GM12892 (cell line): Measurements from ENCODE around the gene ARIH2.
A peak's percentile ranks its signal among the peaks of the same experiment; 100 is the strongest.

Experiments used
- DNase-seq: peaks from one replicate; pipeline ENCODE4 v3.0.0; 2011; ENCODE audit not compliant: insufficient read length
- FAIRE-seq: peaks from 2 replicates; lab custom pipeline; 2011; peaks lifted over from hg19 to GRCh38; lab: Jason Lieb, UNC
- POLR2A ChIP-seq: IDR thresholded peaks from 2 replicates; pipeline ENCODE4 v1.6.1; 2011; ENCODE audit warnings: low read depth, low read length, control low read depth
- POLR2AphosphoS5 ChIP-seq: IDR thresholded peaks from 2 replicates; pipeline ENCODE4 v1.6.1; 2011; ENCODE audit warnings: low read depth, low read length, control low read depth
- TAF1 ChIP-seq: IDR thresholded peaks from 2 replicates; pipeline ENCODE4 v1.6.1; 2011; ENCODE audit warnings: low read depth, mild to moderate bottlenecking, control low read depth, low read length, borderline replicate concordance

The ARIH2 gene

DNA sequence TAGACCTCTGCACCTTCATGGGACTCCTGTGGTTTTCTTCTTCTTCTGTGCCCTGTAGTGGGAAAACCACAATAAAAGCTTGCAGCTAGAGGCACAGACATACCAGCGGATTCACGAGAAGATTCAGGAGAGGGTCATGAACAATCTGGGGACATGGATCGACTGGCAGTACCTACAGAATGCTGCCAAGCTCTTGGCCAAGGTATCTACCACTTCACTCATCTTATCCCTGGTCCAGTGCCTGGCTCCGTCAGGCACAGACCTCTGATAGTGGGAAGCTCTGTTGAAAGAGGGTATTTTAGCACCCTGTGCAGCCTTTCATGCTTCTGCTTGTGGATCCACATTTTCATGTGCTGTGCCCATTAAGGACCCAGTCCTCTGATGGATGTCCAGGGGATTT, 61.7 kb downstream of the ARIH2 start:
- FAIRE-seq (no peak), DNase-seq (no peak)
- TF ChIP-seq POLR2AphosphoS5 (no peak), POLR2A (no peak), TAF1 (no peak)

DNA sequence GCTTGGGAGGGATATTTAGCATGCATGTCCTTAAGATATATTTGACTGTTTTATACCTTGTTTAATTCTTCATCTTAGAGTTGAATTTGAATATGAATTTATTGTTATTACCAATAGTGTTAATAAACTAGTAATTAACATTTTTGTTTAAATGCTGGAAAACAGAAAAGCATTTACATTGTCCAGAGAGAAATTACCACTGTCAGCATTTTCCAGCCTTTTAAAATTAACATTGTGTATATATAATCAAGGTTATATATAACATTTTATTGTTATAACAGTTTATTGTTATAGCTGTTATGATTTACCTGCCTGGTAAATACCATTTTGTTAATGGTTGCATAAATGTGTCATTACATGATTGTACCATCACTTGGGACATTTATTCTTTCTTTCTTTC, 63.4 kb downstream of the ARIH2 start:
- TF ChIP-seq POLR2A (no peak), TAF1 (no peak), POLR2AphosphoS5 (no peak)
- FAIRE-seq = no peak
- no peak for DNase-seq

DNA sequence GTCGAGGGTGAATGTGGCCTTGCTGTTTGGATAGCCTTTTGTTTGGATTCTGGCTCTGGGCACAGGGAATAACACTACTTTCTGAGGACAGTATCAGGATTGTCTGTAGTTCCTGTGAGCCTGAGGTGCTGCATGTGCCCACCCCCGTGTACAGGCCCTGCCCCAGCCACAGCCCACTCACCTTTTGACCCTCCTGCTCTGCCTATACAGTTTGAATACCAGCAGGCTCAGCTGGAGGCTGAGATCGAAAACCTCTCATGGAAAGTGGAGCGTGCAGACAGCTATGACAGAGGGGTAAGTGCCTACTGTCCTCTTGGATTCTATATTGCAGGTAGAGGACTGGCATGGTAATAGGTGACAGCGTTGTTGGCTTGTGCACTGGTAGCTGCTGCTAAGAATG, 64.0 kb downstream of the ARIH2 start:
- FAIRE-seq (no peak), DNase-seq (no peak)

DNA sequence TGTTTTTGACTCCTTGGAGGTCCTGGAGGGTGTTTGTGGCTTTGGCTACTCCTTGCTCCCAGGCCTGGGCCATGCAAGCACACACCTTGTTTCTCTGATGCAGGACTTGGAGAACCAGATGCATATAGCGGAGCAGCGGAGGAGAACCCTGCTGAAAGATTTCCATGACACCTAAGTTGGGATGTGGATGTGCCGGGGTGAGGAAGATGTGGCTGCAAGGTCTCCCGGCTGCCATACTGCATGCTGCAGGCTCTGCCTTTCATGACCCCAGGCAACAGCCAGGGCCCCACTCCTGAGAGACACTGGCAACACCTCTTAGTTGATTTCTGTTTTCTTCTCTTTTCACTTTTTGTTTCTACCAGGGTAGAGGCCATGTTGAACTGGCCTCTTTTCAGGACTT, 64.5 kb downstream of the ARIH2 start:
- FAIRE-seq (no peak), DNase-seq (no peak)
- no peak for TF ChIP-seq POLR2A
- no peak for TF ChIP-seq POLR2AphosphoS5
- no peak for TF ChIP-seq TAF1

More for the DNA sequence above, 64.0 kb downstream of the ARIH2 start:
- TF ChIP-seq TAF1 (no peak), POLR2AphosphoS5 (no peak), POLR2A (no peak)

DNA sequence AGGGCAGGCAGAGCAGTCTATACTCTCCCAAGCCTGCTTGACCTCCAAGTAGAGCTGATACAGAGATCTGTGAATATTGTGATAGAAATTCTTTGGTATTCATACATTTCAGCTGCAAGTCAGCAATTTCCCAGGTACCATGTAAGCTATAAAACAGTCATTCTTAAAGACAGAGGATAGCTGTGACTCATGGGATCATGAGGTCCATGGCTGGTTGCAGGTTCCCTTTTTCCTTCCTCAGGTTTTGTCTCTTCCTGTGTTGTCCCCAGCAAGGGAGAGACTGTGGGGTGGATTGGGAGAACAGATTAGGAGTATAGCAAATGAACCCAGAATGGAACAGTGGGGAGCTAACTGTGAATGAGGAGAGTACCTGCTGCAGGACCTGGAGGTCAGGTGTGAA, 66.0 kb downstream of the ARIH2 start:
- TF ChIP-seq POLR2A (no peak), POLR2AphosphoS5 (no peak), TAF1 (no peak)
- FAIRE-seq (no peak), DNase-seq (no peak)

DNA sequence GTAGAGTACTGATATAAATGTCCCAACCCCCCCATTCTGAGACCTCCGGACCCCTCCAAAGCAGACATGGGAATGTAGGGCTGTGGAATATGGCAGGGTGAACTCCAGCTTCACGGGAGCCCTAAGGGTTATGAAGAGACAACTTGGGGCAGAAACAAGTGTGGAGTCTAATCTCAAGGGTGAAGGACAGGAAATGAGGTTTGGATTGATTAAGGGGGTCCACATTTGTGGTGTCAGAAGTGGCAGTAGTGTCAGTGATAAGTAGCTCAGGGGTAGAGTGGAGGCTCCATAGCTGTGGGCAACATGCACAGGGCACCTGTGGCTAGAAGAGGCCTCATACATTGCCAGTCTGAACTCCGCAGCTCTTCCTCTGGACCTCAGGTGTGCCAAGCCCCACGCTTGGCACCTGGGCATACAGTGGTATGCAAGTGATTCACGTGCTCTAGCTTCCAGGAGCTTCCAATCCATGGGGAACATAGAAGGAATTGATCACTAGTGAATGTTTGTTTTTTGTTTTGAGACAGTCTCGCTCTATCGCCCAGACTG, 67.3 kb downstream of the ARIH2 start:
- no peak for TF ChIP-seq POLR2AphosphoS5
- TF ChIP-seq TAF1 = no peak
- TF ChIP-seq POLR2A = no peak
- FAIRE-seq (no peak), DNase-seq (no peak)

DNA sequence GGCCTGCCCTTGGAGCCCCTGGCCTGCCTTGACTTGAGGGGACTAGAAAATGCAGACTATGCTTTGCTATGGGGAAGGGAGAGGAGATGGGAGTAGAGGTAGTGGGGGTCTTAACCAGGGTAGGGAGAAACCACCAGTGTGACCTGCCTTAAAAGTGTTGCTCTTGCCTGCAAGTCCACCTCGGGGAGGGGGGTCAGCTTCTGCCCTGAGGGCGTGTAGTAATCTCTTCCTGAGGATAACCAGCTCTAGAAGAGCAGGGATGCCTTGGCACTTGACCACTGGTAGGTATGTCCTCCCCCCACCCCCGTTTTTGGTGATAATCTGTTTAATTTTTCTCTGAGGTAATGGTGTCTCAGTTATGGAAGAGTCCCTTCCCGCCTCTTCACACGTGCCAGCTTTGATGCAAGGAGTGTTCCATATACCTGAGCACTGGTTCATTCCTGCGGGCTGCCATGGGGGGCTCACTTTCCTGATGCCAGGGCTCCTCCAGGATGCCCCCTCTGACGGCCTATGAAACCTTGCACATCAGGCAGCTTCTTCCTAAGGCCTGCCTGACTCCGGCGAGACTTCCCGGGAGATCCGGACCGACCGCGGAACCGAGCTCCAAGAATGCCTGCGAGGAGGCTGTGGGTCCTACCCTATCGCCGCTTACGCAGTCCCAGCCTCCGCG, 70.6 kb downstream of the ARIH2 start:
- DNase-seq (no peak), FAIRE-seq (peak; percentile 46)
- no peak for TF ChIP-seq TAF1
- TF ChIP-seq POLR2A = no peak
- no peak for TF ChIP-seq POLR2AphosphoS5

DNA sequence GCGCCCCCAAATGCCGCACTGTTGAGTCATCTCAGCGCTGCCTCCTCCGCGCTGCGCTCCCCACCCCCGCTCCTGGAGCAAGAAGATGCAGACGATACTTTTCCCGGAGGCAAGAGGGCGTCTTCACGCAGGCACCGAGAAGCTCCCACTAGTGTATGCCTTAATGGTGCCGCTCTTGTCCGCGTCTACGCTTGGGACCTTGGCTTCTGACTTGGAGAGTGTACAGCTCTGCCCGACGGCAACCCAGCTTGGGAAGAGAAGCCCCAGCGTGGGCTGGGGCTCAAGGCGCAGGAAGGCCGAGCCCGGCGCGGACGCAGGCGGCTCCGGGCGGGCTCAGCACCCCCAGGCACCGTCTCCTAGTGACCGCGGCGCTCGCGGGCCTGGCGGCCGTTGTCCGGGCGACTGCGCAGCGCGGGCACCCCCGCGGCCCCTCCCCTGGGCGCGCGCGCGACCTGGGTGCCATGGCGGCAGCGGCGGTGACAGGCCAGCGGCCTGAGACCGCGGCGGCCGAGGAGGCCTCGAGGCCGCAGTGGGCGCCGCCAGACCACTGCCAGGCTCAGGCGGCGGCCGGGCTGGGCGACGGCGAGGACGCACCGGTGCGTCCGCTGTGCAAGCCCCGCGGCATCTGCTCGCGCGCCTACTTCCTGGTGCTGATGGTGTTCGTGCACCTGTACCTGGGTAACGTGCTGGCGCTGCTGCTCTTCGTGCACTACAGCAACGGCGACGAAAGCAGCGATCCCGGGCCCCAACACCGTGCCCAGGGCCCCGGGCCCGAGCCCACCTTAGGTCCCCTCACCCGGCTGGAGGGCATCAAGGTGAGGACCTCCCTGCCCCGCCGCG, 71.4 kb downstream of the ARIH2 start, which contains the start of gene P4HTM:
Gene P4HTM (plus strand): TSS at position 446 of the 840 bp plus-strand sequence. CDS start 16 bp downstream, at position 462.
- FAIRE-seq (peak; percentile 90), DNase-seq (peak; percentile 61)
- TF ChIP-seq TAF1 (peak; percentile 52; the same call in 1 of the 2 replicates), POLR2A (peak; percentile 40; the same call in 1 of the 2 replicates), POLR2AphosphoS5 (0 out of 2 replicates have a peak, but pooled peaks have one; percentile 42)

DNA sequence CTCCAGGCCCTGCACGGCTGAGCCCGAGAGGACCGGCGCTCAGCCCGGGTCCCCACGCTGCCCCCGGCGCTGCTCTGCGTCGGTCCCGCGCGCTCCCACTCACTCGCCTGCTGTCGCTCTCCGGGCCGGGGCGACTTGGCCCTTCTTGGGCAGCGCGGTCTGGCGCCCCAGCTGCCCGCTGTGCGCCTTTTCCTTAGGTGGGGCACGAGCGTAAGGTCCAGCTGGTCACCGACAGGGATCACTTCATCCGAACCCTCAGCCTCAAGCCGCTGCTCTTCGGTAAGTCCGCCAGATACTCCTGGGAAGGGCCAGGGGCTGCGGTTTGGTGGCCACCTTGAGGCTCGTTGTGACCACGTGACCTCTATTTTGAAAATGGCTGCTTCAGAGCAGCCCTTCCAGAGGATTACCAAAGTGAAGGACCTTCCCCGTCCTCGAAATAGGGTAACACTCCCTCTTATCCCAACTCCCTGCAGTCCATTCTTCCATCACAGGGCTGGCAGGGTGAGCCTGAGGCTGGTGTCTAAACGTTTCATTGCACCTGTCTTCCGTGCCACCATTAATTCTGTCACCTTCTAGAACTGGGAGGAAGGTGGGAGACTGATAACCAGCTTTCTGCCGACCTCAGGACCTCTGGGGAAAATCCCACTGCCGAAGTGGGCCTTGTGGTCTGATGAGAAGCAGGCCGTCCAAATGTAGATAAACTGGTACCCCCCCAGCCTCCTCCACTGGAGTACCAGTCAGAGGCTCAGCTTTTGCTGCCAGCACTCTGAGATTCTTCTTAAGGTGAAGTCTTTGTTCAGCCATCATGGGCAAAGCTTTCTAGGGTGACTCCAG, 72.2 kb downstream of the ARIH2 start:
- DNase-seq (no peak), FAIRE-seq (peak; percentile 85)
- peak; percentile 19; the same call in 1 of the 2 replicates for TF ChIP-seq POLR2A
- no peak for TF ChIP-seq TAF1

DNA sequence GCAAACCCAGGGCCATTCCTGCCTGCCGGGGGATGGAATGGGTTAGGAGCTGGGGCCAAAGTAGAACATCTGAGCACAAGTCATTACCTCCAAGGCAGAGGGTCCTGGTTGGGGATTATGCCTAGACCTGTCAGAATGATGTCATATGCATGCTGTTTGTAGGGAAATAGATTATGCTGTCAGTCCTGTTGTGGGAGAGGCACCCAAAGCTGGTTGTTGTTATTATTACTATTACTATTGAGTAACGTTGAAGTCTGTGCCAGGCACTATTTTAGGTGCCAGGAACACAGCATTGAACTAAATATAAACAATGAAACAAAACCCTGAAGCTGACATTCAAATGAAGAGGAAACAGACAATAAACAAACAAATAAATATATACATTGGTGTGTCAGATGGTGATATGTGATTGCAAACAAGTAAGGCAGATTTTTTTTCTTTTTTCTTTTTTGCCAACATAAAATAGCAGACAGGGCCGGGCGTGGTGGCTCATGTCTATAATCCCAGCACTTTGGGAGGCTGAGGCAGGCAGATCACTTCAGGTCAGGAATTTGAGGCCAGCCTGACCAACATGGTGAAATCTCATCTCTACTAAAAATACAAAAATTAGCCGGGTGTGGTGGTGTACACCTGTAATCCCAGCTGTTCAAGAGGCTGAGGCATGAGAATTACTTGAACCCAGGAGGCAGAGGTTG, 73.4 kb downstream of the ARIH2 start:
- TF ChIP-seq POLR2A (no peak), TAF1 (no peak), POLR2AphosphoS5 (no peak)
- no peak for FAIRE-seq

DNA sequence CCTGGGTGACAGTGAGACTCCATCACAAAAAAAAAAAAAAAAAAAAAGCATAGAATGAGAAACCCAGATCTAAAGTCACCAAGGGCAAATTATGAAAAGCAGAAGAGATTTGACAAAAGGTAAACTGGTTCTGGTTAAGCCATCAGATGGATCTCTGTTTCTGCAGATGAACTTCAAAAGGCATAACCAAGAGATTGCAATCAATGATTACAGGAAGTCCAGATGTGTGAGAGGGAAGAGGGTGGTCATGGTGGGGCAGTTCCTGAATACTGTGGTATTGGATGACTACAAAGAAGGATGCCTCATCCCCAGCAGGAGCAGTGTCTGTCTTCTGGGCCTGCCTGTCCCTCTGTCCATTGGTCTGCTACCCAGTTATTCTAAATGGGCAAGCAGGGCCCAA, 75.2 kb downstream of the ARIH2 start:
- no peak for TF ChIP-seq POLR2AphosphoS5
- no peak for FAIRE-seq

More for the DNA sequence above, 73.4 kb downstream of the ARIH2 start:
- no peak for DNase-seq

More for the DNA sequence above, 75.2 kb downstream of the ARIH2 start:
- DNase-seq = no peak
